ENCODE results near the gene CACNA1A.
A peak's percentile ranks its signal among the peaks of the same experiment; 100 is the strongest.
"Not testable (repeated sequence)": the region's sequence is repeated elsewhere in the genome, so short reads cannot be mapped to it uniquely, and the experiment has no call there.

Gene CACNA1A

GRCh38 chr19:13492128-13492527 lies 14.2 kb downstream of the CACNA1A start:
- no peak for DNase-seq

DNA sequence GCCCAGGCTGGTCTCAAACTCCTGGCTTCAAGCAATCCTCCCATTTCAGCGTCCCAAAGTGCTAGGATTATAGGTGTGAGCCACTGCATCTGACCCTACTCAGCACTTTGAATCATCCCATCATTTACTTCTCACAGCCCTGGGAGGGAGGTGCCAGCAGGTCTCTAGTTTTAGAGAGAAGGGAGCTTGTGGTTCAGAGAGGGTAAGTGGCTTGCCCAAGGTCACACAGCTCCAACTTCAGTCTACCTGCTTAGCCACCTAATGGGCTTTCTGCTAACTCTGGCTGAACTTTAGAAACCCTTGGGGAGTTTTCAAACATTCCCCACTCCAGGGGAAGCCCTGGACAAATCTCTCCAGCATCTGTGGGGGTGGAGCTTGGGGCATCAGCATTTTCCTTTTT lies 18.3 kb downstream of the CACNA1A start:
- no peak for DNase-seq

DNA sequence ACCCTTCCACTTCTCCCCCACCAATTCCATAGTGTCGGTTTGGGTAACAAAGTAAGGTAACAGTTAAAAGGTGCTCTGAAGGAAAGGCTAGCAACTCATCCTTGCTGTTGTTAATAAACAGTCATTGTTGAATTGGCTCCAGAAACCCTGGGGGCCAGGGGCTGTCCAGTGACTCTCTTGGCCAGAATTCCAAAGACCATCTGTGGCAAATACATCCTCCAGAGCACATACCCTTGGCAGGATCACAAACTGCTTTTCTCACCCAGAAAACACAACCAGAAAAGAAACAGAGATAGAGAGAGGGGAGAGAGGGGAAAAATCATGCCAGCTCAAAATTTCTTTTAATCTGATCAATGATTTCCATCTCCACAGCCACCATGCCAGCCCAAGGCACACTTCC lies 22.1 kb downstream of the CACNA1A start:
- DNase-seq = no peak

GRCh38 chr19:13483215-13483614 lies 23.1 kb downstream of the CACNA1A start:
- no peak for DNase-seq

- DNase-seq = no peak
Measured at GRCh38 chr19:13478576-13478975, 27.7 kb downstream of the CACNA1A start.

DNA sequence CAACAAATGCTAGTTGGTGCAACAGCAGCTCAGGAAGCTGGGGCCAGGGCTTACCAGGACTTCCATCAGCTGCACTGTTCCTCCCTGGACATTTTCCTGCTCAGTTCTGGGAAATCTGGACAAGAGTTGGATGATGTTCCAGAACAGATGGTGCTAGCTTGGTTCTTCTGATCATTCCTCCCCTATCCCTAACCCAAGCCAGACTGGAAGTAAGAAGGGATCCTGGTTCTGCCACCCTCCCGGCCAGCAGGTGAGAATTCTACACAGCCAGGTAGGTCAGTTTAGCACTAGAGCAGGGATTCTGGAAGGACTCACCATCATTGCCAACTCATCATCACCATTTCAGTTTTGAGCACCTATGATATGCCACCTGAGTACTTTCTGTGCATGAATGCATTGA lies 30.2 kb downstream of the CACNA1A start:
- DNase-seq = no peak

DNA sequence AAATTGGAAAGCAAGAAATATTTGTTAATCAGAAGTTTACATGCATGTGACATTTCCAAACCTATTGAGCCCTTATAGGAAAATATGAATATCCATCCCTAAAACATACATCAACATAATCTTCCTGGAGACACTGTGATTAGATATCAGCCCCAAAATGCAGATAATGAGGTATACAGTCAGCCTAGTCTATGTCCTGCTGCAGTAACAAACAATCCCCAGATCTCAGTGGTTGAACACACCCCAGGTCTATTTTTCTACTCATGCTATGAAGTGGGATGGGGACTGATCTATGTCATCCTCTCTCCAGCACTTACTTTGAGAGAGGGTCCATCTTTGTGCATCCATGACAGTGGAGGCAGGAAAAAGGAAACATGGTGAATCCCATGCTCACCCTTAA lies 31.2 kb downstream of the CACNA1A start:
- no peak for DNase-seq

- no peak for DNase-seq
Measured at GRCh38 chr19:13466697-13467096, 39.6 kb downstream of the CACNA1A start.

DNA sequence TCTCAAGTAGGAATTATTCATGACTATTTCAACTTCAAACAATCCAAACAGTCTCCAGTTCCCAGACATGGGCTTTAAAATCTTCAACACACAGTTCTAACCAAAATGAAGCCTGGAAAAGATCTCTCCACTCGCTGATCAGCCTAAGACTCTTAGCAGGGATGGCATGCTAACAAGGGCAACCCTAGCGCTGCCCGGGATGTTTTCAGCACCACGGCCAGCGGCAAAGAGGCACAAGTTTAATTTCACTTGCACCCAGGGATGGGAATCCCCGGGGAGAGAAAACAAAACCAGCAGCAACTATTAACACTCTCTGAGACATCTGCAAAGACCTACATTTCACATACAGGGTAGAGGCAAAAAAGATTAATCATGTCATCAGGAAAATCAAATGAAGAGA lies 43.0 kb downstream of the CACNA1A start:
- no peak for DNase-seq

DNA sequence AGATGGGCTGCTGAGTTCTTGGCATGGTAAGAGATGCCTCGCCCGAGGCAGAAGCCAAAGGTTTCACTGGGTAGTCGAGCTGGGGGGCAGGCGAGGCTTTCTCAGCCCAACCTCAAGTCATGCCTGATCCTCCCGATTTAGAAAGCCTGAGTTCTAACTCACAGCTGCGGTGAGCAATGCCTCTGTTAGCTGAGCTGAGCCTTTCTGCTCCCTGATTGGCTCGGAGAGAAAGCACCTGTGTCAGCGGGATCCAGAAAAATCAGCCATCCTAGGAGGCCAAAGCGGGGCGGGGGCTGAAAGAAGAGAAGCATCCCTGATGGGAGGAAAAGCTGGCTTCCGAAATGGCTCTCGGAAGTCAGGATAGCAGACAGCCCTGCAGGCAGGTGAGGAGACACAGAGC lies 44.7 kb downstream of the CACNA1A start:
- DNase-seq = no peak

- no peak for DNase-seq
Measured at GRCh38 chr19:13460045-13460444, 46.2 kb downstream of the CACNA1A start.

DNA sequence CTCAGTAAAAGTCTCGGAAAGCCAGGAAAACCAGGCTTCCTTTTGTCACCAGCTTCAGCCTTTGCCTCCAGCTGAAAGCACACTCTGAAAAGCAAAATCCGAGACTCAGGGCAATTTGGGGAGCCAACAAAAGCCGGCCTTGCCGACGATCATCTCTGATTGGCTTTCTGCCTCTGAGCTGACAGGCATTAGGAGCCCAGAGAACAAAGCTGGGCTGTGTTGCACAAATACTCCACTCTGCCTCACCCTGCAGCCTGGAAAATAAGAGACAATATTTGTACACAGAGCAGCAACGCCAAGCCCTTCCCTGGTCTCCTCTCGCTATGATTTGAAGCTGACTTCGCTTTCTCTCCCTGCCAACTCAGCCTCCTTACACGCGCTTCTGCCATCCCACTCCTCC lies 46.9 kb downstream of the CACNA1A start:
- no peak for DNase-seq

DNA sequence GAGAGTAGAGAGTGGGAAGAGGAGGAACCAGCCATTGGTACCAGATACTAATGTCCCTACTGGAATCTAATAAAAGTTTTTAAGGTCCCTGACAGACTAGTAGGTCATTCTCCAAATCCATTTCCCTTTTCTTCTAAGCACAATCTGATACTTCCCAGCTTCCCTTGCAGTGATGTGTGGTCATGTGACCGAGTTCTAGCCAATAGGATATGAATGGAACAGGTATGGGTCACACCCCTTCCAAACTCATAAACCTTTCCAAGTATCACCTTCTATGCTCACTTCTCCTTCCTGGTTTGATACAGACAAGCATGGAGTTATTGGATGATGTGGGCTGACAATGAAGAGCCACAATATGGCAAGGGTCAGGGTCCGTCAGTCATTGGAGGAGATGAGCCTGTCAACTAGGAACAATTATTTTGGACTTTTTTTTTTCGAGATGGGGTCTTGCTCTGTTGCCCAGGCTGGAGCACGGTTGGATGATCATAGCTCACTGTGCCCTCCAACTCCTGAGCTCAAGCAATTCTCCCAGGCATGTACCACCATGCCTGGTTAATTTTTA lies 54.8 kb downstream of the CACNA1A start:
- no peak for DNase-seq

- no peak for DNase-seq
Measured at GRCh38 chr19:13447978-13448377, 58.3 kb downstream of the CACNA1A start.

GRCh38 chr19:13441810-13442512 lies 64.3 kb downstream of the CACNA1A start:
- DNase-seq = peak; percentile 11 to 19

DNA sequence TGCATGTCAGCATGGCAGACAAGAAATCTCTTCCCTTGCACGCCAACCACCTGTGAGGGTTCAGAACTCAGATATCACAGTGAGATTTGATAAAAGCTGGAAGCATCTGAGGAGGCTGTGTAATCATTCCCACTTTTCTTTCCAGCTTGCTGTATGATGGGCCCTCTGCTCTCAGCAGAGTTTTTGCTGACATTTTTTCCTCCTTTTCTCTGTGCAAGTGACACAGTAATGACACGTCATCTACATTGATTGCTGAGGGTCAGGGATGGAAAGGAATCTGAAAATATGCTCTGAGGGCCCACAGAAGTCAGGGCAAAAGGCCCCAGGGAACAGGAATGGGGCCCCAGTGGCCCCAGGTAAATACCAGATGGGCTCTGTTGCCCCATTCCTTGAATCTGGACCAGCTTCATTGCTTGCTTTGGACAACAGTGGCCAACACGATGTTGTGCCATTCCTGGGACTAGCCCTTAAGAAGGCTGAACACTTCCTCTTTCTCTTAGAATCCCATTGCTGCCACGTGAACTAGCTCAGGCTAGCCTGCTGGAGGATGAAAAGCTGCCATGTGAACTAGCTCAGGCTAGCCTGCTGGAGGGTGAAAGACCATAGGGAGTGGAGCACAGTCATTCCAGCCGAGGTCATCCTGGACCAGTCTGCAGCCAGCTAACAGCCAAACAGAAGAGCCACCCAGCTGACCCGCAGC lies 68.2 kb downstream of the CACNA1A start:
- DNase-seq = no peak

GRCh38 chr19:13436352-13436751 lies 69.9 kb downstream of the CACNA1A start:
- no peak for DNase-seq

GRCh38 chr19:13430790-13431582 lies 75.3 kb downstream of the CACNA1A start:
- peak; percentile 42 to 48 for DNase-seq

DNA sequence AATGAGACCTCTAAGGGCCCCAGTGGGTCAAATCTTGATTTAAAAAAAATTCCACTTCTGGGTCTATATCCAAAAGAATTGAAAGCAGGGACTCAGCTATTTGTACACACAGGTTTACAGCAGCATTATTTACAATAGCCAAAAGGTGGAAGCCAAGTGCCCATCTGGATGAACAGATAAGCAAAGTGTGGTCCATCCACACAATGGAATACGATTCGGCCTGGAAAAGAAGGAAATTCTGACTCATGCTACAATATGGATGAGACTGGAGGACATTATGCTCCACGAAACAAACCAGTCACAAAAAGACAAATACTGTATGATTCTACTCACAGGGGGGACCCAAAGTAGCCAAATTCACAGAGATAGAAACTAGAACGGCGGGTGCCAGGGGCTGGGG lies 76.7 kb downstream of the CACNA1A start:
- DNase-seq = no peak

GRCh38 chr19:13428352-13428751 lies 77.9 kb downstream of the CACNA1A start:
- peak in 1 of 2 donors; percentile 8 for DNase-seq

DNA sequence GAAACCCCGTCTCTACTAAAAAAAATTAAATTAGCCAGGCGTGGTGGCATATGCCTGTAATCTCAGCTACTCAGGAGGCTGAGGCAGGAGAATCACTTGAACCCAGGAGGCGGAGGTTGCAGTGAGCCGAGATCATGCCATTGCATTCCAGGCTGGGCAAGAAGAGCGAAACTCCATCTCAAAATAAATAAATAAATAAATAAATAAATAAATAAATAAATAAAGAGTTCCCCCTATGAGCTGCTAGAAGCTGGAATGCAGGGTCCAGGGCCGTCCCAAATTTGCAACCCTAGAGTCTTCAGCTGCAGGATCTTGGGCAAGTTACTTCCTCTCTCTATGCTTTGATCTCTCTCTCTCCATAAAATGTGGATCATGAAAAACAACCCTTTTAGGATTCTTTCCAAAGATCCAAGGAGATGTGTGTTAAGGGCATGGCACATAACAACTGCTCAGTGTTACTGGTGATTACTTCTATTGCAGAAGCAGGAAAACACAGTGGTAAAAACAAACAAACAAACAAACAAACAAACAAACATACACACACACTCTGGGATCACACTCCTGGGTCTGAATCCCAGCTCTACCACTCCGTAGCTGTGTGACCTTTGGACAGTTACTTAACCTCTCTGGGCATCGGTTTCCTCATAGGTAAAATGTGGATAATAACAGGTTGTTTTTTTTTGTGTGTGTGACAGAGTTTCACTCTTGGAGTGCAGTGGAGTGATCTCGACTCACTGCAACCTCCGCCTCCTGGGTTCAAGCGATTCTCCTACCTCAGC lies 78.8 kb downstream of the CACNA1A start:
- no peak for DNase-seq

GRCh38 chr19:13425875-13426274 lies 80.4 kb downstream of the CACNA1A start:
- not testable (repeated sequence) for DNase-seq

DNA sequence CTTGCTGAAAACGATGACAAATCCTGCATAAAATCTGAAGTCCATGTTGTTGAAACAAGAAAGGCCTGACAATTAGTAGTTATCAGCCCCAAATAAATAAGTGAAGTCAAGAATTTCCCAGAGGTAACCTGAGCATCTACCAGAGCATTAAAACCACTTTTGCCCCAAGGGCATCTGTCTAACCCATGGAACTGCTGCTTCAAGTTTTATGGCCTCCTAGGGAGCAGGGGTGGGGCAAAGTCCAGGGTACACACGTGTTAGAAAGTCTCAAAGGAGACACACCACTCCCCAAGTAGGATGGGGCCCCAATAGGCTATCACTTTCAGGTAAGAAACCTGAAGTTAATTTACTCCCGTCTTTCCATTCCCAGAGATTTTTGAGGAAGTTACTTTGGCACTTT lies 81.1 kb downstream of the CACNA1A start:
- DNase-seq = no peak
